Keratinocyte (primary cell): ENCODE results near the gene PCDHGC5. TPM values are rescaled to one million over a fixed set of nuclear protein-coding genes. Genes with fewer than 3 reads are reported as not detected.
A peak's percentile ranks its signal among the peaks of the same experiment; 100 is the strongest.

Experiments used
- DNase-seq: peaks from one replicate; pipeline ENCODE4 v3.0.0-alpha.2; 2011; ENCODE audit warnings: low read depth, missing footprints, low spot score
- FAIRE-seq: peaks from 2 replicates; lab custom pipeline; 2011; peaks lifted over from hg19 to GRCh38; lab: Jason Lieb, UNC
- H2AFZ ChIP-seq: 2 replicates; pipeline ENCODE4 v1.6.0; 2012; ENCODE audit warnings: low read length, control low read depth, inconsistent platforms; ENCODE audit not compliant: control insufficient read depth
- H3K27ac ChIP-seq: 2 replicates; pipeline ENCODE4 v1.5.1; 2011; ENCODE audit warnings: low read length; ENCODE audit not compliant: control insufficient read depth, insufficient read depth
- H3K27me3 ChIP-seq: 3 replicates; pipeline ENCODE4 v1.6.0; 2011; ENCODE audit warnings: low read length; ENCODE audit not compliant: control insufficient read depth, insufficient read depth; ENCODE audit errors: extremely low read depth
- H3K36me3 ChIP-seq, 2 experiments: 2 replicates in 1 of 2; 3 replicates in 1 of 2; pipeline ENCODE4 v1.5.1; 2011; ENCODE audit warnings: low read length in 2 of 2, mild to moderate bottlenecking in 1 of 2; ENCODE audit not compliant: control insufficient read depth in 2 of 2, insufficient read depth in 2 of 2; ENCODE audit errors: extremely low read depth in 1 of 2
- H3K4me1 ChIP-seq: 3 replicates; pipeline ENCODE4 v1.5.1; 2011; ENCODE audit warnings: low read length; ENCODE audit not compliant: control insufficient read depth, insufficient read depth; ENCODE audit errors: extremely low read depth
- H3K4me2 ChIP-seq: 3 replicates; pipeline ENCODE4 v1.6.0; 2011; ENCODE audit warnings: low read depth, low read length; ENCODE audit not compliant: control insufficient read depth, insufficient read depth; ENCODE audit errors: extremely low read depth
- H3K4me3 ChIP-seq, 3 experiments: fragments of 200-600 bp in 1 of 3; sonication (generic) in 1 of 3; 2 replicates in 2 of 3; 3 replicates in 1 of 3; pipeline ENCODE4 v1.5.1; 2011 to 2016; ENCODE audit warnings: low read length in 3 of 3, mild to moderate bottlenecking in 3 of 3, control low read depth in 2 of 3, inconsistent platforms in 1 of 3, low read depth in 1 of 3, mixed read lengths in 1 of 3, mixed run types in 1 of 3, moderate library complexity in 1 of 3; ENCODE audit not compliant: control insufficient read depth in 2 of 3, insufficient read depth in 2 of 3; ENCODE audit errors: extremely low read depth in 1 of 3
- H3K79me2 ChIP-seq: 2 replicates; pipeline ENCODE4 v1.6.0; 2012; ENCODE audit warnings: low read length; ENCODE audit not compliant: control insufficient read depth, insufficient read depth
- H3K9ac ChIP-seq: 3 replicates; pipeline ENCODE4 v1.6.0; 2011; ENCODE audit warnings: low read length; ENCODE audit not compliant: control insufficient read depth, insufficient read depth; ENCODE audit errors: extremely low read depth
- H3K9me1 ChIP-seq: 3 replicates; pipeline ENCODE4 v1.6.0; 2011; ENCODE audit warnings: low read length; ENCODE audit not compliant: control insufficient read depth, insufficient read depth; ENCODE audit errors: extremely low read depth
- H3K9me3 ChIP-seq: 2 replicates; pipeline ENCODE4 v1.5.1; 2012; ENCODE audit warnings: low read depth, low read length; ENCODE audit not compliant: control insufficient read depth
- H4K20me1 ChIP-seq: 3 replicates; pipeline ENCODE4 v1.6.0; 2011; ENCODE audit warnings: low read length; ENCODE audit not compliant: control insufficient read depth, insufficient read depth; ENCODE audit errors: extremely low read depth
- CTCF ChIP-seq, 3 experiments: IDR thresholded peaks in 1 of 3; conservative IDR thresholded peaks in 1 of 3; optimal IDR thresholded peaks in 1 of 3; 2 replicates in 2 of 3; 3 replicates in 1 of 3; pipeline versions ENCODE3 to v1.5.1; 2011; ENCODE audit warnings: low read length in 3 of 3, mild to moderate bottlenecking in 3 of 3, moderate library complexity in 2 of 3, control low read depth in 1 of 3, inconsistent platforms in 1 of 3; ENCODE audit not compliant: insufficient read depth in 2 of 3; ENCODE audit errors: extremely low read depth in 1 of 3
- EZH2 ChIP-seq: IDR thresholded peaks from one replicate; pipeline ENCODE4 v1.6.1; 2012; ENCODE audit warnings: inconsistent platforms, mild to moderate bottlenecking, low read length, moderate library complexity
- dilution Hi-C: fragments of 300-500 bp; cut with MboI; formaldehyde crosslinking; loops from one replicate; pipeline ENCODE4 v1.7.0; 2020; ENCODE audit warnings: low sequenced_read_pairs; ENCODE audit not compliant: extremely low pct_ligation_motif_present
- polyA plus RNA-seq, 5 experiments: library from polyadenylated mRNA; depleted of rRNA in 3 of 5; stranded (reverse) in 3 of 5; stranded (forward) in 1 of 5; unstranded in 1 of 5; fragments of >200 nt; gene quantifications; 1 replicate in 1 of 5; 2 replicates in 3 of 5; 3 replicates in 1 of 5; pipeline versions ENCODE4 v1.2.1 to v1.2.3, GENCODE V29; 2011 to 2012; ENCODE audit warnings: missing spikeins in 2 of 5, low read depth in 1 of 5, low replicate concordance in 1 of 5

The PCDHGC5 gene
- polyA plus RNA-seq, 1 donor (not counting 4 experiments of a cell fraction or from before 2014, with no cell fraction given): 0.77 TPM

DNA sequence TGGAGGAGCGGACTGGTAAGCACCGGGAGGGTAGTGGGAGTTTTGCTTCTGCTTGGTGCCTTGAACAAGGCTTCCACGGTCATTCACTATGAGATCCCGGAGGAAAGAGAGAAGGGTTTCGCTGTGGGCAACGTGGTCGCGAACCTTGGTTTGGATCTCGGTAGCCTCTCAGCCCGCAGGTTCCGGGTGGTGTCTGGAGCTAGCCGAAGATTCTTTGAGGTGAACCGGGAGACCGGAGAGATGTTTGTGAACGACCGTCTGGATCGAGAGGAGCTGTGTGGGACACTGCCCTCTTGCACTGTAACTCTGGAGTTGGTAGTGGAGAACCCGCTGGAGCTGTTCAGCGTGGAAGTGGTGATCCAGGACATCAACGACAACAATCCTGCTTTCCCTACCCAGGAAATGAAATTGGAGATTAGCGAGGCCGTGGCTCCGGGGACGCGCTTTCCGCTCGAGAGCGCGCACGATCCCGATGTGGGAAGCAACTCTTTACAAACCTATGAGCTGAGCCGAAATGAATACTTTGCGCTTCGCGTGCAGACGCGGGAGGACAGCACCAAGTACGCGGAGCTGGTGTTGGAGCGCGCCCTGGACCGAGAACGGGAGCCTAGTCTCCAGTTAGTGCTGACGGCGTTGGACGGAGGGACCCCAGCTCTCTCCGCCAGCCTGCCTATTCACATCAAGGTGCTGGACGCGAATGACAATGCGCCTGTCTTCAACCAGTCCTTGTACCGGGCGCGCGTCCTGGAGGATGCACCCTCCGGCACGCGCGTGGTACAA lies 12.6 kb upstream of the PCDHGC5 start:
- Histone ChIP-seq H3K27me3 (peaks cover 5% of the 10 kb centered on the region), H3K4me2 (peak overlapping the region; percentile 97), H3K79me2 (peaks cover 7% of the 10 kb centered on the region), H3K9ac (peak overlapping the region; percentile 83), H3K9me1 (no peaks in the 10 kb centered on the region), H3K36me3 (peaks cover 0 to 1% of the 10 kb centered on the region in 2 experiments), H4K20me1 (no peaks in the 10 kb centered on the region), H2AFZ (peak overlapping the region; percentile 95), H3K27ac (peak overlapping the region; percentile 66), H3K4me1 (peaks cover 19% of the 10 kb centered on the region), H3K4me3 (peak overlapping the region; percentile 49 to 96 (median 94)), H3K9me3 (no peaks in the 10 kb centered on the region)
- dilution Hi-C loops: no loop called here
- DNase-seq (no peak), FAIRE-seq (peak; percentile 69)
- TF ChIP-seq EZH2 (no peak), CTCF (optimal IDR thresholded peaks at IDR 0.05 in 1 of 3, IDR thresholded peaks at IDR 0.05 in 1 of 3, conservative IDR thresholded peaks at IDR 0.05 in 1 of 3; ENCODE audit: extremely low read depth in 1 of 3, insufficient read depth in 2 of 3, low read length in 3 of 3) (no peak)

- H3K36me3 ChIP-seq: peaks cover 0 to 1% of the 10 kb centered on the region in 2 experiments
- peak overlapping the region; percentile 95 for H2AFZ ChIP-seq
- DNase-seq (no peak), FAIRE-seq (no peak)
- H3K9me1 ChIP-seq: no peaks in the 10 kb centered on the region
- no peak overlapping the region for H3K27ac ChIP-seq
- no peaks in the 10 kb centered on the region for H4K20me1 ChIP-seq
- dilution Hi-C loops: no loop called here
- peaks cover 5% of the 10 kb centered on the region for H3K27me3 ChIP-seq
- peak overlapping the region; percentile 83 for H3K9ac ChIP-seq
- peaks cover 19% of the 10 kb centered on the region for H3K4me1 ChIP-seq
- peak overlapping the region; percentile 49 to 96 (median 94) for H3K4me3 ChIP-seq
- peaks cover 7% of the 10 kb centered on the region for H3K79me2 ChIP-seq
- no peak for TF ChIP-seq EZH2
- no peak for TF ChIP-seq CTCF (optimal IDR thresholded peaks at IDR 0.05 in 1 of 3, IDR thresholded peaks at IDR 0.05 in 1 of 3, conservative IDR thresholded peaks at IDR 0.05 in 1 of 3; ENCODE audit: extremely low read depth in 1 of 3, insufficient read depth in 2 of 3, low read length in 3 of 3)
- H3K9me3 ChIP-seq: no peaks in the 10 kb centered on the region
- H3K4me2 ChIP-seq: peak overlapping the region; percentile 97
Observed at GRCh38 chr5:141477044-141477575, 11.8 kb upstream of the PCDHGC5 start.
